AG09309 (cell line): ENCODE data around the gene LCOR.

Source experiments
- DNase-seq: peaks from one replicate; pipeline ENCODE4 v3.0.0-alpha.2; 2010; ENCODE audit warnings: low read depth
- H3K4me3 ChIP-seq: 2 replicates; pipeline ENCODE4 v1.5.1; 2011; ENCODE audit warnings: mild to moderate bottlenecking, low read depth, low read length, moderate library complexity; ENCODE audit not compliant: control insufficient read depth
- CTCF ChIP-seq: IDR thresholded peaks from 2 replicates; pipeline ENCODE4 v1.5.1; 2011; ENCODE audit warnings: mild to moderate bottlenecking, low read depth, low read length, inconsistent platforms; ENCODE audit not compliant: insufficient read depth, control insufficient read depth; ENCODE audit errors: missing control alignments

Gene LCOR

GRCh38 chr10:96860631-96861277 is 28.7 kb downstream of the LCOR start:
- DNase-seq, result no peak
- no peak overlapping the region for H3K4me3 ChIP-seq
- TF ChIP-seq CTCF, result no peak

DNA sequence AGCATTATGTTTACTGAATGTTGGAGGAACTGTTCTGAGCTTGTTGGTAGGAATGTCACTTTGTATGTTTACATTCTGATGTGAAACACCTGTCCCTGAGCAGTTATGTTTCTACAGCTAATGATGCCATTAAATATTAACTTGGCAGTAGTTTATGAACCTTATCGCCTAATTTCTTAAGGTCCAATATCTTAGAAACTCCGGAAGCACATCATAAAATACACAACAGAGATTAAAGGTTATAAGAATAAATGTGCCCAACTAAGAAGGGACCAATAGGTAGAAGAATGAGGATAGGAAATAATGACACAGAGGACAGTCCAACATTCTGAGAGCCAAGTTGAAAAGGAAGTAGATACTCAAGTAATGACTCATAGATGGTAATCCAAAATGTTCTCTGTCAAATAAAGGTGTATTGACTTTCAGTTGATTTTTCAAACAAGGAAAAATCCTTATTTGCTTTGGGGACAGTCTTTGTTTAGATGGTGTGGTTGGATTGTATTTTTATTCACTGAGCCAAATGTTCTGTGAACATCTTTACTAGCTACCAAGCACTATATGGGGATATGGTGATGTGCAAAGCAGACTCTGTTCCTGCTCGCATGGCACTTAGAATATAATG is 31.9 kb downstream of the LCOR start:
- no peak overlapping the region for H3K4me3 ChIP-seq
- no peak for TF ChIP-seq CTCF
- DNase-seq, result no peak

DNA sequence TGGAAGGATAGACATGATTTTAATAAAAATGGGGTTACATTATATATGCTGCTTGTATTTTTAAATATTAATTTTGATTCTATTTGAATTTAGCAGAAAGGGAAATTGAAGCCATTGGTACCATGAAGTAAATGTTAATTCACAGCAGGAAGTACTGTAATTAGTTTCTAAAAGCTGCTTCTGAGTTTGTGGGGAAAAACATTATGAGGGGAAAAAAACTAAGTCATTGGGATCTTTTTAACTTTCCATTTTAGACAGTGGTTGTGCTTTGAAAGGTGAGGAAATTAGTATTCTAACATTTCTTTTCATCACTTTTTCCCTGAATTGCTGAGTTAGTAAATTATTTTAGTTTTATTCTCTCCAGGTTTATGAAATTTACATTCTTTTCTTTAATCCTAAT is 41.0 kb downstream of the LCOR start:
- DNase-seq, result no peak
- no peak for TF ChIP-seq CTCF
- H3K4me3 ChIP-seq, result no peak overlapping the region

DNA sequence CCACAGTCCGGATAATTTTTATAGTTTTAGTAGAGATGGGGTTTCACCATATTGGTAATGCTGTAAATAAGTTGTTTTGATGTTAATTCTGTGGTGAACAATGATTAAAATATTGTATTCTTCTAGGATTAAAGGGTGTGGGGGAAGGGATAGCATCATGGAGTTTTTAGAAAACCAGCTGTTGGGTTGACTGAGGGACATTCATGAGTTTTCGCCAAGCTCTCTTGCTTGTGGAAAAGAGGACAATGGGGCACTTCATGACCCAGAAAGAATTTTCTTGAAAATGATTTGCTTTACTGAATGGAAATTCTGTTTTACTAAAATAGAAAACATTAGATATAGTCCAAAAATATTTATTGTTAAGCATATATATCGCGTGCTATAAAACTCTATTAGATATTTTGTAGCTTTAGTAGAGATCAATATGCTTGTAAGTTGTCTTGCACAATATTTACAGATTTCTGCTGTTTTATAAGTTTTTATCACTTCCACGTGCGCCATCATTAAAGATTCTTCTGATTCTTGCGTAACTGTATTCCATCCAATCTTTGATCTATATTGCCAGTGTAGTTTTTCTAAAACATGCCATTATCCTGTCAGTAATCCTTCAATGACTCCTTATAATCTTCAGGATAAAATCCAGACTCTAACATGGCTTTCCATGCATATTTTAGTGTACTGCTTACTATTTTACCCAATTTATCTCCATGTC is 41.8 kb downstream of the LCOR start:
- no peak overlapping the region for H3K4me3 ChIP-seq
- no peak for DNase-seq
- TF ChIP-seq CTCF, result no peak

- H3K4me3 ChIP-seq, result no peak overlapping the region
- DNase-seq, result no peak
- no peak for TF ChIP-seq CTCF
Measured at GRCh38 chr10:96878057-96878456, 46.0 kb downstream of the LCOR start.

GRCh38 chr10:96880575-96880974 is 48.5 kb downstream of the LCOR start:
- H3K4me3 ChIP-seq, result no peak overlapping the region
- TF ChIP-seq CTCF, result no peak
- no peak for DNase-seq
